HepG2 (cell line): ENCODE results near the gene NAE1. TPM values are rescaled to one million over a fixed set of nuclear protein-coding genes. Genes with fewer than 3 reads are reported as not detected.

Experiments
- CEBPB ChIP-seq: IDR thresholded peaks from 2 replicates; pipeline ENCODE4 v1.6.1; 2011; ENCODE audit warnings: low read depth, low read length, improper control_type of control experiment, borderline replicate concordance
- MTA1 ChIP-seq: sonication (generic); formaldehyde crosslinking; IDR thresholded peaks from 2 replicates; pipeline ENCODE4 v1.4.0; 2020; ENCODE audit warnings: missing genetic modification reagents, mild to moderate bottlenecking, borderline replicate concordance
- RFXAP ChIP-seq: sonication (generic); formaldehyde crosslinking; IDR thresholded peaks from 2 replicates; pipeline ENCODE4 v1.4.0; 2020; ENCODE audit warnings: missing genetic modification reagents, borderline replicate concordance
- SPEN ChIP-seq: sonication (generic); formaldehyde crosslinking; IDR thresholded peaks from 2 replicates; pipeline ENCODE4 v1.5.1; 2020; ENCODE audit warnings: low read depth, mild to moderate bottlenecking, missing genetic modification reagents
- TCF7L2 ChIP-seq: IDR thresholded peaks from 2 replicates; pipeline ENCODE4 v1.6.1; 2011; ENCODE audit warnings: mild to moderate bottlenecking, low read depth, low read length, moderate library complexity
- ZMYM2 ChIP-seq: sonication (generic); formaldehyde crosslinking; IDR thresholded peaks from 2 replicates; pipeline ENCODE4 v1.8.0; 2022; ENCODE audit warnings: mild to moderate bottlenecking, missing genetic modification reagents
- ZMYM3 ChIP-seq: sonication (generic); formaldehyde crosslinking; IDR thresholded peaks from 2 replicates; pipeline ENCODE4 v1.5.1; 2020; ENCODE audit warnings: mild to moderate bottlenecking, missing genetic modification reagents
- ZNF205 ChIP-seq: IDR thresholded peaks from 2 replicates; pipeline ENCODE4 v1.6.1; 2018; ENCODE audit warnings: missing biosample characterization, missing genetic modification reagents
- ZNF263 ChIP-seq: sonication (generic); formaldehyde crosslinking; IDR thresholded peaks from 2 replicates; pipeline ENCODE4 v1.4.0; 2020; ENCODE audit warnings: missing genetic modification reagents
- ZNF460 ChIP-seq: sonication (generic); formaldehyde crosslinking; IDR thresholded peaks from 2 replicates; pipeline ENCODE4 v1.5.1; 2020; ENCODE audit warnings: missing genetic modification reagents, mild to moderate bottlenecking, borderline replicate concordance
- ZSCAN9 ChIP-seq: IDR thresholded peaks from 2 replicates; pipeline ENCODE4 v1.6.1; 2016; ENCODE audit warnings: borderline replicate concordance
- polyA plus RNA-seq, 8 experiments: library from polyadenylated mRNA; depleted of rRNA in 3 of 8; stranded (reverse) in 7 of 8; unstranded in 1 of 8; fragments of >200 nt; fragmentation: Illumina TruSeq in 4 of 8; extraction: Trizol in 4 of 8; gene quantifications; 2 replicates each; pipeline versions ENCODE4 v1.2.1 to v1.2.3, GENCODE V29; 2011 to 2016; ENCODE audit warnings: low read depth in 4 of 8, missing spikeins in 1 of 8, mixed read lengths in 1 of 8; ENCODE audit not compliant: insufficient read depth in 1 of 8
- total RNA-seq, 5 experiments: library from RNA; depleted of rRNA; stranded (reverse); fragments of >200 nt; fragmentation: Illumina TruSeq; extraction: Trizol; gene quantifications; 2 replicates each; pipeline ENCODE4 v1.2.3, GENCODE V29; 2016; ENCODE audit warnings: low read depth in 1 of 5
- TF ChIP-seq, protein P1 (sequence below): sonication (generic); formaldehyde crosslinking; IDR thresholded peaks from 2 replicates; pipeline ENCODE4 v1.4.0; 2020; ENCODE audit warnings: mild to moderate bottlenecking, missing genetic modification reagents
- TF ChIP-seq, protein P2 (sequence below): sonication (generic); formaldehyde crosslinking; IDR thresholded peaks from 2 replicates; pipeline ENCODE4 v1.8.0; 2022; ENCODE audit warnings: missing genetic modification reagents, mild to moderate bottlenecking, moderate library complexity, borderline replicate concordance
- TF ChIP-seq, protein P3 (sequence below): sonication (generic); formaldehyde crosslinking; IDR thresholded peaks from 2 replicates; pipeline ENCODE4 v1.5.0; 2020; ENCODE audit warnings: missing genetic modification reagents
- TF ChIP-seq, protein P4 (sequence below): sonication (generic); formaldehyde crosslinking; IDR thresholded peaks from 2 replicates; pipeline ENCODE4 v1.5.0; 2020; ENCODE audit warnings: mild to moderate bottlenecking, missing genetic modification reagents, moderate library complexity

The NAE1 gene
- total and polyA plus RNA-seq, 2 of the 13 experiments (the other 11 are each of a cell fraction or from before 2014, with no cell fraction given): 95.7 to 206 TPM

DNA sequence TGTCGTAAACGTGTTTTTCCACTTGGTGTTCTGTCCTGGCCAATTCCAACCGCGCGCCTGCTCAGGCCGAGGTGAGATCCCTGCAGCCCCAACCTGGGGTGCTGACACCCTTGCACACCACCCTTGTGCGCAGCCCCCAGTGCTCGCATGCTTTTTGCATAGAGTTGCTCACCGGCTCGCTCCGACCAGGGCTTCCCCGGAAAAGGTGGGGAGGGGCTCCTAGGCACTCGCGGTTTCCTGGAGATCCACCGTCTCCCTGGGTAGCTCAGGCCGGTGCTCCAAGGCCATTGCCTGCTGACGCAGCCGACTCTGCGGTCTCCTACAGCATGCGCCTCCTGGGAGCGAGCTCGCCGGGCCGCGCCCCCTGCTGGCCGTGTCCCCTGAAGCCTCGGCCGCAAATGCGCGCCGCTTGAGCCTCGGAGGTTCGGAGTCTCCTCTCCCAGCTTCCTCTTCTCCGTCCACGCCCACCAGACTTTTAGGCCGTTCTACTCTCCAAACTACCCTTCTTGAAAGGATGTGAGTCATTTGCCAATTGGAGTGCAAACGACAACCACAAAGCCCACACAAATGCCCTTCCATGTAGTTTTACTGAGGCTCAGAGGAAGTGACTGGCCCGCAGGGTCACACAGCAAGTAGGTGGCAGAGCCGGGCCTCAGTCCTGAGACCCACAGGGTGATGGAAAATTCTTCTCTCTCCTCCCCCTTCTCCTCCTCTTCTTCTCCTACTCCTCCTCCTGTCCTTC is 42.3 kb upstream of the NAE1 start (continued):
- TF ChIP-seq, protein P1, sequence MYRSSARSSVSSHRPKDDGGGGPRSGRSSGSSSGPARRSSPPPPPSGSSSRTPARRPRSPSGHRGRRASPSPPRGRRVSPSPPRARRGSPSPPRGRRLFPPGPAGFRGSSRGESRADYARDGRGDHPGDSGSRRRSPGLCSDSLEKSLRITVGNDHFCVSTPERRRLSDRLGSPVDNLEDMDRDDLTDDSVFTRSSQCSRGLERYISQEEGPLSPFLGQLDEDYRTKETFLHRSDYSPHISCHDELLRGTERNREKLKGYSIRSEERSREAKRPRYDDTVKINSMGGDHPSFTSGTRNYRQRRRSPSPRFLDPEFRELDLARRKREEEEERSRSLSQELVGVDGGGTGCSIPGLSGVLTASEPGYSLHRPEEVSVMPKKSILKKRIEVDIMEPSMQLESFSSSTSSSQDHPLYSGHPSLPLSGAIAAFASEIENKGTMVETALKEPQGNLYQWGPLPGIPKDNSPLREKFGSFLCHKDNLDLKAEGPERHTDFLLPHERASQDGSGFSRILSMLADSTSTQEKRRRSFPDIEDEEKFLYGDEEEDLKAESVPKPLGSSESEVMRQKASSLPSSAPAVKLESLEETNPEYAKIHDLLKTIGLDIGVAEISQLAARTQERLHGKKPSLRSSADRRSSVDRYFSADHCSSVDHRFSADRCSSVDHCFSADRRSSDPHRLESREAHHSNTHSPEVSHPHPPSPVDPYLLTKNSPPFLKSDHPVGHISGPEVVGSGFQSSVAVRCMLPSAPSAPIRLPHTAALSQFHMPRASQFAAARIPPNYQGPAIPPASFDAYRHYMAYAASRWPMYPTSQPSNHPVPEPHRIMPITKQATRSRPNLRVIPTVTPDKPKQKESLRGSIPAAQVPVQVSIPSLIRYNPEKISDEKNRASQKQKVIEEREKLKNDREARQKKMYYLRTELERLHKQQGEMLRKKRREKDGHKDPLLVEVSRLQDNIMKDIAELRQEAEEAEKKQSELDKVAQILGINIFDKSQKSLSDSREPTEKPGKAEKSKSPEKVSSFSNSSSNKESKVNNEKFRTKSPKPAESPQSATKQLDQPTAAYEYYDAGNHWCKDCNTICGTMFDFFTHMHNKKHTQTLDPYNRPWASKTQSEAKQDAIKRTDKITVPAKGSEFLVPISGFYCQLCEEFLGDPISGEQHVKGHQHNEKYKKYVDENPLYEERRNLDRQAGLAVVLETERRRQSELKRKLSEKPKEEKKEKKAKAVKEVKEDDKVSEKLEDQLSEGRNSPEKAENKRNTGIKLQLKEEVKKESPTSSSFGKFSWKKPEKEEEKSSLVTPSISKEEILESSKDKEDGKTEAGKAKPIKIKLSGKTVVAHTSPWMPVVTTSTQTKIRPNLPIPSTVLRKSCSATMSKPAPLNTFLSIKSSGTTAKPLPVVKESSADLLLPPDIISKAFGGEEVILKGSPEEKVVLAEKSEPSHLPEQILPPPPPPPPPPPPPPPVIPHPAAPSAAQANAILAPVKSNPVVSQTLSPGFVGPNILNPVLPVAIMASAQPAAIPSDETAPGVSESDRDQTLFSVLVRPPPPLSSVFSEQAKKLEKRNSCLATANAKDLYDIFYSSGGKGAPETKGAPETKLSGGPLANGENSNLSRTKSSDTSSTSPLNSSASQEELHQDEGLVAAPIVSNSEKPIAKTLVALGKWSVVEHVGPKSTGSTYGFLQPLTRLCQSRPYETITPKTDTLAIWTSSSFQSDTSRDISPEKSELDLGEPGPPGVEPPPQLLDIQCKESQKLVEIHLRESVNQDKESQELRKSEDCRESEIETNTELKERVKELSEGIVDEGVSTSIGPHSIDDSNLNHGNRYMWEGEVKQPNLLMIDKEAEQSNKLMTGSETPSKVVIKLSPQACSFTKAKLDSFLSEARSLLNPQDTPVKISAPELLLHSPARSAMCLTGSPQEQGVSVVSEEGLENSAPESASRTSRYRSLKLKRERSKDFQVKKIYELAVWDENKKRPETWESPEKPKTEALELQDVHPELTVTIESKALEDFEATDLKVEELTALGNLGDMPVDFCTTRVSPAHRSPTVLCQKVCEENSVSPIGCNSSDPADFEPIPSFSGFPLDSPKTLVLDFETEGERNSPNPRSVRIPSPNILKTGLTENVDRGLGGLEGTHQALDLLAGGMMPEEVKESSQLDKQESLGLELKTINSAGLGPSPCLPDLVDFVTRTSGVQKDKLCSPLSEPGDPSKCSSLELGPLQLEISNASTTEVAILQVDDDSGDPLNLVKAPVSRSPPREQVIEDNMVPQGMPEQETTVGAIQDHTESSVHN (CRISPR knock-in tag): no peak
- no peak for TF ChIP-seq ZSCAN9 (CRISPR knock-in tag)
- TF ChIP-seq SPEN (CRISPR knock-in tag): peak; percentile 79; the same call in 1 of the 2 replicates
- no peak for TF ChIP-seq CEBPB
- TF ChIP-seq ZMYM2 (CRISPR knock-in tag): no peak; the same call in 1 of the 2 replicates
- peak; percentile 88; the same call in 1 of the 2 replicates for TF ChIP-seq MTA1
- peak; percentile 95 for TF ChIP-seq ZNF263 (CRISPR knock-in tag)
- TF ChIP-seq, protein P2, sequence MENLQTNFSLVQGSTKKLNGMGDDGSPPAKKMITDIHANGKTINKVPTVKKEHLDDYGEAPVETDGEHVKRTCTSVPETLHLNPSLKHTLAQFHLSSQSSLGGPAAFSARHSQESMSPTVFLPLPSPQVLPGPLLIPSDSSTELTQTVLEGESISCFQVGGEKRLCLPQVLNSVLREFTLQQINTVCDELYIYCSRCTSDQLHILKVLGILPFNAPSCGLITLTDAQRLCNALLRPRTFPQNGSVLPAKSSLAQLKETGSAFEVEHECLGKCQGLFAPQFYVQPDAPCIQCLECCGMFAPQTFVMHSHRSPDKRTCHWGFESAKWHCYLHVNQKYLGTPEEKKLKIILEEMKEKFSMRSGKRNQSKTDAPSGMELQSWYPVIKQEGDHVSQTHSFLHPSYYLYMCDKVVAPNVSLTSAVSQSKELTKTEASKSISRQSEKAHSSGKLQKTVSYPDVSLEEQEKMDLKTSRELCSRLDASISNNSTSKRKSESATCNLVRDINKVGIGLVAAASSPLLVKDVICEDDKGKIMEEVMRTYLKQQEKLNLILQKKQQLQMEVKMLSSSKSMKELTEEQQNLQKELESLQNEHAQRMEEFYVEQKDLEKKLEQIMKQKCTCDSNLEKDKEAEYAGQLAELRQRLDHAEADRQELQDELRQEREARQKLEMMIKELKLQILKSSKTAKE: no peak
- TF ChIP-seq TCF7L2: no peak
- peak; percentile 89; the same call in 1 of the 2 replicates for TF ChIP-seq RFXAP (CRISPR knock-in tag)
- TF ChIP-seq ZNF460 (CRISPR knock-in tag): no peak
- peak; percentile 96 for TF ChIP-seq ZMYM3 (CRISPR knock-in tag)
- TF ChIP-seq, protein P3, sequence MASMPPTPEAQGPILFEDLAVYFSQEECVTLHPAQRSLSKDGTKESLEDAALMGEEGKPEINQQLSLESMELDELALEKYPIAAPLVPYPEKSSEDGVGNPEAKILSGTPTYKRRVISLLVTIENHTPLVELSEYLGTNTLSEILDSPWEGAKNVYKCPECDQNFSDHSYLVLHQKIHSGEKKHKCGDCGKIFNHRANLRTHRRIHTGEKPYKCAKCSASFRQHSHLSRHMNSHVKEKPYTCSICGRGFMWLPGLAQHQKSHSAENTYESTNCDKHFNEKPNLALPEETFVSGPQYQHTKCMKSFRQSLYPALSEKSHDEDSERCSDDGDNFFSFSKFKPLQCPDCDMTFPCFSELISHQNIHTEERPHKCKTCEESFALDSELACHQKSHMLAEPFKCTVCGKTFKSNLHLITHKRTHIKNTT: no peak
- peak; percentile 77; the same call in 1 of the 2 replicates for TF ChIP-seq ZNF205
- TF ChIP-seq, protein P4, sequence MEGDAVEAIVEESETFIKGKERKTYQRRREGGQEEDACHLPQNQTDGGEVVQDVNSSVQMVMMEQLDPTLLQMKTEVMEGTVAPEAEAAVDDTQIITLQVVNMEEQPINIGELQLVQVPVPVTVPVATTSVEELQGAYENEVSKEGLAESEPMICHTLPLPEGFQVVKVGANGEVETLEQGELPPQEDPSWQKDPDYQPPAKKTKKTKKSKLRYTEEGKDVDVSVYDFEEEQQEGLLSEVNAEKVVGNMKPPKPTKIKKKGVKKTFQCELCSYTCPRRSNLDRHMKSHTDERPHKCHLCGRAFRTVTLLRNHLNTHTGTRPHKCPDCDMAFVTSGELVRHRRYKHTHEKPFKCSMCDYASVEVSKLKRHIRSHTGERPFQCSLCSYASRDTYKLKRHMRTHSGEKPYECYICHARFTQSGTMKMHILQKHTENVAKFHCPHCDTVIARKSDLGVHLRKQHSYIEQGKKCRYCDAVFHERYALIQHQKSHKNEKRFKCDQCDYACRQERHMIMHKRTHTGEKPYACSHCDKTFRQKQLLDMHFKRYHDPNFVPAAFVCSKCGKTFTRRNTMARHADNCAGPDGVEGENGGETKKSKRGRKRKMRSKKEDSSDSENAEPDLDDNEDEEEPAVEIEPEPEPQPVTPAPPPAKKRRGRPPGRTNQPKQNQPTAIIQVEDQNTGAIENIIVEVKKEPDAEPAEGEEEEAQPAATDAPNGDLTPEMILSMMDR (CRISPR knock-in tag): peak; percentile 99
